GM18511 (cell line): Measurements from ENCODE around the gene KDELR3.

Source experiments
- ATAC-seq: cut with Tn5 transposase; IDR thresholded peaks from one replicate; pipeline ENCODE4 v1.9.1; 2021; ENCODE audit warnings: mild to moderate bottlenecking, moderate library complexity; ENCODE audit not compliant: unreplicated experiment

The KDELR3 gene

GRCh38 chr22:38481162-38481870, 13.4 kb downstream of the KDELR3 start:
- no peak for ATAC-seq

GRCh38 chr22:38481871-38482332, 14.0 kb downstream of the KDELR3 start:
- no peak for ATAC-seq

GRCh38 chr22:38482662-38483308, 14.9 kb downstream of the KDELR3 start:
- no peak for ATAC-seq

GRCh38 chr22:38484244-38484643, 16.3 kb downstream of the KDELR3 start:
- no peak for ATAC-seq

GRCh38 chr22:38485783-38486182, 17.9 kb downstream of the KDELR3 start:
- ATAC-seq = no peak

GRCh38 chr22:38487946-38488345, 20.1 kb downstream of the KDELR3 start:
- no peak for ATAC-seq

- ATAC-seq = no peak
Observed at GRCh38 chr22:38489142-38489541, 21.2 kb downstream of the KDELR3 start.

GRCh38 chr22:38489561-38490145, 21.8 kb downstream of the KDELR3 start:
- ATAC-seq = no peak

- ATAC-seq = no peak
Observed at GRCh38 chr22:38490475-38490874, 22.6 kb downstream of the KDELR3 start.

GRCh38 chr22:38490915-38491314, 23.0 kb downstream of the KDELR3 start:
- ATAC-seq = no peak

- no peak for ATAC-seq
Observed at GRCh38 chr22:38491707-38492348, 23.9 kb downstream of the KDELR3 start.

GRCh38 chr22:38494498-38494897, 26.6 kb downstream of the KDELR3 start:
- ATAC-seq = no peak

- no peak for ATAC-seq
Observed at GRCh38 chr22:38494939-38495338, 27.0 kb downstream of the KDELR3 start.

GRCh38 chr22:38497869-38498268, 30.0 kb downstream of the KDELR3 start:
- ATAC-seq = no peak

GRCh38 chr22:38501797-38502672, 34.1 kb downstream of the KDELR3 start:
- ATAC-seq = no peak

GRCh38 chr22:38503021-38503420, 35.1 kb downstream of the KDELR3 start:
- ATAC-seq = no peak

- ATAC-seq = no peak
Observed at GRCh38 chr22:38504731-38505540, 37.0 kb downstream of the KDELR3 start.

- peak; percentile 34 for ATAC-seq
Observed at GRCh38 chr22:38505541-38506117, 37.7 kb downstream of the KDELR3 start.
